Raji (cell line): ENCODE data around the gene SMC4.
A peak's percentile ranks its signal among the peaks of the same experiment; 100 is the strongest.

ENCODE experiments used
- POLR2A ChIP-seq: IDR thresholded peaks from 2 replicates; pipeline ENCODE4 v1.6.1; 2011; ENCODE audit warnings: low read depth, low read length, control low read depth; ENCODE audit not compliant: insufficient read depth

The SMC4 gene

DNA sequence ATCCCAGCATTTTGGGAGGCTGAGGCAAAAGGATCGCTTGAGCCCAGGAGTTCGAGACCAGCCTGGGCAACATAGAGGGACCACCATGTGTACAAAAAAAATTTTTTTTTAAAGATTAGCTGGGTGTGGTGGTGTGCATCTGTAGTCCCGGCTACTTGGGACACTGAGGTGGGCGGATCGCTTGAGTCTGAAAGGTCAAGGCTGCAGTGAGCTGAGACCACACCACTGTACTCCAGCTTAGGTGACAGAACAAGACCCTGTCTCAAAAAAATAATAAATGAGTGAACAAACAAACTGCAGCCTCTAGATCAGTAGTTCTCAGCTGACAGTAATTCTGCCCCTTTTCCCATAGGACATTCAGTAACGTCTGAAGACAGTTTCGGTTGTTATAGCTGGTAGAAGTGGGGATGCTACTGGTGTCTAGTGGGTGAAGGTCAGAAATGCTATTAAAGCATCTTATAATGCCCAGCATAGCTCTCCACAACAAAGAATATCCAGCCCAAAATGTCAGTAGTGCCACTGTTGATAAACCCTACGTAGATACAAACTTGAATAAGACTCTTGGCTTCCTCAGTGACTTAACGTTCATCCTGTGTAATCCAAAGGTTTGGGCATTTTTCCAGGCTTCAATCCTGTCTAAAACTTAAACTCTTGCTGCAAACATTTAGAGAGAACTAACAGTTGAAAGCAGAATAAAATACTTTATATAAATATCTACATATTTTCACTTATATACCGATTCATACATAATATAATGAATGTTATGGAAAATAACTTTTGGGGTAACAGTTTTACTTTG is 10.6 kb downstream of the SMC4 start:
- no peak for TF ChIP-seq POLR2A

- TF ChIP-seq POLR2A: no peak
Observed at GRCh38 chr3:160412477-160412876, 13.0 kb downstream of the SMC4 start.

DNA sequence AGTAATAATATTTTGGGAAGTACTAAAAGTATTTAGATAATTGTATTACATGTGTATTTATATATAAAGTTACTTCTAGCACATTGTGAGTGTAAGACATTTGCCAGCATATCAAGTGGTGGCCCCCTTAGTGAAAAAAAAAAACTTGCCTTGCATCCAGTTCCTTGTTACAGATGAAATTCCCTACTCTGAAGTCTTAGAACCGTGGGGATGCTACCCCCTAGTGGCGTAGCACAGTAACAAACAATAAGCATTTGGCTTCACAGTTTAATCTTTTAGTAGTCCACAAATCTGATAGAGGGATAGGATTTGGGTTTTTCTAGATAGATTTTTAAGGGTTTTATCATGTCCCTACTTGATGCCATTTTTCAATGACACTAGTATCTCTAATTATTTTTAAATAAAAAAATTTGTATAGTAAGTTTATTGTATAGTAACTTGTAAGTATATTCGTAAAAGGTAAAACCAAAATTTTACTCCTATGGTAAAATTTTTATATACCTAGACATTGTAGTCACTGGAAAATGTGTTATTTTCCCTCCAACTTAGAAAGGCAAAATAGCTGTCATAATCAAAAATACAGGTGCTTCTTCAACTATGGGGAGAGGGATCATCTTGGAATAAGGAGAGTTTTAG is 14.3 kb downstream of the SMC4 start:
- TF ChIP-seq POLR2A: no peak

DNA sequence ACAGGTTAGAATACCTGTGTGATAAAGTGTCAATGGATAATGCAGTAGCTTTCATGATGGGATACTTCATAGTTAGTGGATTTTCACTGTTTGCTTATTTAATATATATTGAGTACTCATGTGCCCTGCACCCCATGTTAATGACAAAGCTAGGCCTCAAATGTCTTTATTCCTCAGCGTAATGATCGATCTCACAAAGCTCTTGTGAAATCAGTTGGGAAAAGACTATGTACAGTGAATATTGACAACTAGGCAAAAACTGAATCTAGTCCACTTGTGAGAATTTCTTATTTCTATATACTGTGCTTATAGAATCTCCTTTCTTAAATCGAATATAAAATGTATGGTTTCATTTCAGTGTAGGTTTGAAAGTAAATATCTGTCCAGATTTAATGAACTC is 17.9 kb downstream of the SMC4 start:
- TF ChIP-seq POLR2A: no peak

- TF ChIP-seq POLR2A: no peak
Observed at GRCh38 chr3:160427832-160428424, 28.5 kb downstream of the SMC4 start.

DNA sequence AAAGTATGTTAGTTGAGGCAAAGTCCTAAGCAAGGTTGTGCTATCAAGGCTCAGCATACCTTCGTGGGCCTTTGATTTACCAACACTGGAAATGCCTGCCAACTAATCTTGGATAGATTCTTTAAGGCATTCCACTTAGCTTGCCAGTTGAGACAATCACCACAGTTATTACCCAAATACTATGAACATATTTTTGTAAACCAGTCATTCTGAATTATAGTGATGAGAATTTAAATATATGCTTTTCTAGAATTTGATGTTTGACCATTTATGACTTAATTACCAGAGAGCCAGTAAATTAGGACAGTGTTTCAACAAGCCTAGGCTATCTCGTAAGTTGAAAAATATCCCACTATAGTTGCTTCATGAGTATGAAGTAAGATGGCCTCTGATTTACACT is 34.6 kb downstream of the SMC4 start:
- TF ChIP-seq POLR2A: no peak

GRCh38 chr3:160435095-160435494 is 35.6 kb downstream of the SMC4 start:
- TF ChIP-seq POLR2A: no peak

DNA sequence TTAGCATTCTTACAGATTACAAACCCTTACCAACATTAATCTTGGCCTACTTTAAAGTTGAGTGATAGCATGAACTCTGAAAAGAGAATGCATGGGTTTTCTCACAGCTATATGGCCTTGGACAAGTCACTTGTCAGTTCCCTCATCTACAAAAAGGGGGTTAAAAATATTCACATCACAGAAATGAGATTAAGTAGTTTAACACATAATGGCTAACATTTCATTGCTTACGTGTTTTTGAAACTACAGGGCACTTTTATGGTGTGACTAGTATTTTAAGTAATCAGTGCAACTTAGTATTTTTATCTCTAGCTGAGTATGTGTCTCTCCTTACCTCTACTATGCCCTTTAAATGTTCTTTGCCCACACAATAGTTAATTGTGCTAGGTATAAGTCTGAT is 36.3 kb downstream of the SMC4 start:
- TF ChIP-seq POLR2A: no peak

DNA sequence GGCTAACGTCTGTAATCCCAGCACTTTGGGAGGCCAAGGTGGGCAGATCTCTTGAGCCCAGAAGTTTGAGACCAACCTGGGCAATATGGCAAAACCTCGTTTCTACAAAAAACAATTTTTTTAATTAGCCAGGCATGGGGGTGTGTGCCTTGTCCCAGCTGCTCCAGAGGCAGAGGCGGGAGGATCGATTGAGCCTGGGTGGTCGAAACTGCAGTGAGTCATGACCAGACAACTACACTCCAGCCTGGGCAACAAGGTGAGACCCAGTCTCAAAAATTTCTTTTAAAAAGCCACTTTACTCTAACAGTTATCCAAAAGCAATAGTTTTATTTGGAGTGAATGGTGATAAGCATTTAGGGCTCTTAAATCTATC is 37.6 kb downstream of the SMC4 start:
- no peak for TF ChIP-seq POLR2A

- TF ChIP-seq POLR2A: no peak
Observed at GRCh38 chr3:160440687-160441086, 41.2 kb downstream of the SMC4 start.

DNA sequence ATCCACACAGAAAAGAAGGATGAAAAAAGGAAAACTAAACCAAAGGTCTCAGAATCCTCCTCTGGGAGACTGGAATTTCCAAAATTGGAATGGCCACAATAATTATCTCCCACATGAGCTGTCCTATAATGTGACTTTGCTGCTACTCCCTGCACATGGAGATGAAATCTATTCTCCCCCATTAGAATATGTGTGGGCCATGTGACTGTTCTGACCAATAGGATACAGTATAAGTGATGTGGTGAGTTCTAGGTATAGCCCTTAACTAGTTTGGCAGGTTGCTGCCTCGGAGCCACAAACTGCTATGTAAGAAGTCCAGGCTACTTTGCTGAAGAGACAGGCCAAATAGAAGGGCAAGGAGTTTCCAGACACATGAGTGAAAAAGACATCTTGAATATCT is 45.0 kb downstream of the SMC4 start:
- no peak for TF ChIP-seq POLR2A

DNA sequence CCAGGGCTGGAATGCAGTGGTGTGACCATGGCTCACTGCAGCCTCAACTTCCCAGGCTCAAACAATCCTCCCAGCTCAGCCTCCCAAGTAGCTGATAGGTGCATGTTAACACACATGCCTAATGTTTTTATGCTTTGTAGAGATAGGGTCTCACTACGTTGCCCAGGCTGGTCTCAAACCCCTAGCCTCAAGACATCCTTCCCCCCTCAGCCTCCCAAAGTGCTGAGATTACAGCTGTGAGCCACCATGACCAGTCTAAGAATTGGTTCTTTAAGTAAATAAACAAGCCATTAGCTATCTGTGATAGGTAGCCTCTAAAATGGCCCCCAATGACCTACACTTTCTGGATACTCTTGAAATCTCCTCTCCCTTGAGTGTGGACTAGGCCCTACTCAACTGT is 46.4 kb downstream of the SMC4 start:
- no peak for TF ChIP-seq POLR2A

- TF ChIP-seq POLR2A: no peak
Observed at GRCh38 chr3:160446522-160447056, 47.1 kb downstream of the SMC4 start.

- TF ChIP-seq POLR2A: no peak
Observed at GRCh38 chr3:160447544-160447943, 48.1 kb downstream of the SMC4 start.

GRCh38 chr3:160448845-160449635 is 49.6 kb downstream of the SMC4 start:
- no peak for TF ChIP-seq POLR2A

- peak; percentile 95 for TF ChIP-seq POLR2A
Observed at GRCh38 chr3:160449636-160450598, 50.5 kb downstream of the SMC4 start, which contains the start of gene TRIM59. Gene TRIM59 (minus strand): TSS chr3:160449786. CDS start chr3:160439183, 10,603 bp downstream.
